Astrocyte of the spinal cord (primary cell): ENCODE data around the gene ASAP3.

ENCODE experiments used
- DNase-seq: peaks from one replicate; pipeline ENCODE4 v3.0.0; 2011; ENCODE audit warnings: low read depth, low spot score
- H3K4me3 ChIP-seq: 2 replicates; pipeline ENCODE4 v1.5.1; 2011; ENCODE audit warnings: low read depth, mild to moderate bottlenecking, low read length, moderate library complexity
- in situ Hi-C: cut with HindIII; loops from 2 replicates; pipeline ENCODE4 v1.10.0; 2017; ENCODE audit warnings: low sequenced_read_pairs
- TF ChIP-seq, protein P1 (sequence below): IDR thresholded peaks from 2 replicates; pipeline ENCODE4 v1.5.1; 2012; ENCODE audit warnings: low read depth, mild to moderate bottlenecking, low read length, inconsistent platforms

The ASAP3 gene

DNA sequence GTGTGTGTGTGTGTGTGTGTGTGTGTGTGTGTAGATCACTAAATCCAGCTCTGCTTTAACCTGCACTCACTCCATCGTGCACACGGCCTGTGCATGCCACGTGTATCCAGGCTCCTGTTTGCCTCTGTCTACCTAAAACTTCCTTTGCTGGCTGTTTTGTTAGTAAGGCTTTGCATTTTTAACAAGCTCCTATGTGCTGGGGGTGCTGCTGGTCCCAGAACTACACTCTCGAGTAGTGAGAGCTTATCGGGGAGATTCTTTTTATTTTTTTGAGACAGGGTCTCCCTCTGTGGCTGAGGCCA, 58.8 kb downstream of the ASAP3 start:
- TF ChIP-seq, protein P1, sequence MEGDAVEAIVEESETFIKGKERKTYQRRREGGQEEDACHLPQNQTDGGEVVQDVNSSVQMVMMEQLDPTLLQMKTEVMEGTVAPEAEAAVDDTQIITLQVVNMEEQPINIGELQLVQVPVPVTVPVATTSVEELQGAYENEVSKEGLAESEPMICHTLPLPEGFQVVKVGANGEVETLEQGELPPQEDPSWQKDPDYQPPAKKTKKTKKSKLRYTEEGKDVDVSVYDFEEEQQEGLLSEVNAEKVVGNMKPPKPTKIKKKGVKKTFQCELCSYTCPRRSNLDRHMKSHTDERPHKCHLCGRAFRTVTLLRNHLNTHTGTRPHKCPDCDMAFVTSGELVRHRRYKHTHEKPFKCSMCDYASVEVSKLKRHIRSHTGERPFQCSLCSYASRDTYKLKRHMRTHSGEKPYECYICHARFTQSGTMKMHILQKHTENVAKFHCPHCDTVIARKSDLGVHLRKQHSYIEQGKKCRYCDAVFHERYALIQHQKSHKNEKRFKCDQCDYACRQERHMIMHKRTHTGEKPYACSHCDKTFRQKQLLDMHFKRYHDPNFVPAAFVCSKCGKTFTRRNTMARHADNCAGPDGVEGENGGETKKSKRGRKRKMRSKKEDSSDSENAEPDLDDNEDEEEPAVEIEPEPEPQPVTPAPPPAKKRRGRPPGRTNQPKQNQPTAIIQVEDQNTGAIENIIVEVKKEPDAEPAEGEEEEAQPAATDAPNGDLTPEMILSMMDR = no peak
- H3K4me3 ChIP-seq = no peak overlapping the region
- DNase-seq = no peak
- in situ Hi-C loops = no loop called here

DNA sequence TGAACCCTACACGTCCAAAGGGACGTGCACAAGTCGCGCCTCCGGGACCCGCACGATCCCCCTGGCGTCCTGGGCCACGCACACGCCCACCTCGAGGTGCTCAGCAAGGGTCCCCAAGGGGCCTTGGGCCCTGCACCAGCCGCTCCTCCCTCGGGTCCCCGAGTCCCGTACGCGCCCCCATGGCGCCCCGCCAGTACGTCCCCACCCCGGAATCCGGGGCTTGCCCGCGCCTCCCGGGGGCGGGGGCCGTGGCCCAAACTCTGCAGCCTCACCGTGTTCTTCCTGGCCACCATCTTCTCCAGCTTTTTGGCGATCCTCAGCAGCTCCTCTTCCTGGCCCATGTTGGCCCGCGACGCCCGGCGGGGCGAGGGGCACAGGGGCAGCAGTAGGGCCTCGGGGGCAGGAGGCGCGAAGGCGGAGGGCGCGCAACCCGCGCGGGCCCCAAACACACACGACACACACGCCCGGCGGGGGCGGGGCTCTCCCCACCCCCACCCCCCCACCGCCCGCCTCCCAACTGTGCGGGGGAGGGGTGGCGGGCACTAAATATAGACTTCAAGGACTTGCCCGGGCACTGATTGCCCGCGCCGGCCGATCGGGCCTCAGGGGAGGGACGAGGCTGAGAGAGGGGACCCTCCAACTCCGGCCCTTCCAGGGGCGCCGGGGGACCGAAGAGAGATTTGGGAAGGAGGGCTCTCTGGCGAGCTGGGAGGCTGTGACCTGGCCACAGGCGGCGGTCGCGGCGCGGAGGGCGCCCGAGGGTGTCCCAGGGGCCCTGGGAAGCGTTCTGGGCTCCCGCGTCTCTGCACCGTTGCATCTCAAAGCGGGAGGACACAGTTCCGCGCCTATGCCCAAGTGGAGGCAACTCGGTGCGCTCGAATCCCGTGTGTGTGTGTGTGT, 59.4 kb downstream of the ASAP3 start, which contains the start of gene TCEA3:
Gene TCEA3, minus strand, starts transcription at position 456 of the 900 bp plus-strand sequence. Its CDS starts 115 bp downstream, at position 341.
- DNase-seq = no peak

DNA sequence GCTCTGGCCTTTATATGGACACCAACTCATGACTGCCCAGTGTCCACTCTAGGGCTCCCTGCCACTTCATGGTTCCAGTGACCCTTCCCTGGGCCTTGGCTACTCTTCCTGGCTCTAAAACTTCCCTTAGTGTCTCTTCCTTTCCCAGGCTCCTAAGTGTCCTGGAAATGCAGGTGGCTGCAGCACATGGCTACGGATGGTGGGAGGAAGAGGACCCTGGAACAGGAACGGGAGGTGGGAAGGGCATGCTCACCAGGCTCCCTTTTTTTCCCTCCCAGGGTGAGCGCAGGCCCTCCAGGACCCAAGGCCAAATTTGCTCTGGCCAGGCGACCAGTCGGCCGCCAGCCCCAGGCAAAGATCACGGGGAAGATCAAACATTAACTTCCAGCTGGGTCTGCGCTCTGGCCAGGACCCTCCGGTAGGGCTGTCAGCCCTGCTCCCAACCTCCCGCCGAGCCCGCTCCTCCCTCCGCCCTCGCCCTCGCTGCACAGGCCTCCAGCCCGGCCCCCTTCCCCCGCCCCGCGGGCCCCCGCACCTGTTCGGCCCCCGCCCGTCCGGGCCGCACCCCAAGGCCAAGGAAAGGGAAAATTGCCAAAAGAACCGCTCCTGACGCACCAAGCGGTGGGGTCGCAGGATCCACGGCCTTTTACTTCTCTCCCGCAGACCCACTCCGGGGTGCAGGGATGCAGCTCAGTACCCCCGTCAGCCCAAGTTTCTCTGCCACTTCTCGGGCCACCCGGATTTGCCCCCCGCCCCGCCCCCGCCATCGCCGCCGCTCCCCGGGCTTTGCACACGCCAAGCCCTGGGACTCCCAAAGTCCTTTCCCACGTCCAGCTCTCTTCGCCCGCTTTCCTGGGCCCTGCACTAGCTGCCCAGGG, 60.3 kb downstream of the ASAP3 start:
- in situ Hi-C loops = no loop called here
- H3K4me3 ChIP-seq = peak overlapping the region; percentile 28
- TF ChIP-seq, protein P1 = no peak
- DNase-seq = no peak

More for the DNA sequence above, 59.4 kb downstream of the ASAP3 start, which contains the start of gene TCEA3:
- H3K4me3 ChIP-seq = peak within 1 kb of the TSS; percentile 28
- in situ Hi-C loops = no loop called here
- TF ChIP-seq, protein P1 = no peak

DNA sequence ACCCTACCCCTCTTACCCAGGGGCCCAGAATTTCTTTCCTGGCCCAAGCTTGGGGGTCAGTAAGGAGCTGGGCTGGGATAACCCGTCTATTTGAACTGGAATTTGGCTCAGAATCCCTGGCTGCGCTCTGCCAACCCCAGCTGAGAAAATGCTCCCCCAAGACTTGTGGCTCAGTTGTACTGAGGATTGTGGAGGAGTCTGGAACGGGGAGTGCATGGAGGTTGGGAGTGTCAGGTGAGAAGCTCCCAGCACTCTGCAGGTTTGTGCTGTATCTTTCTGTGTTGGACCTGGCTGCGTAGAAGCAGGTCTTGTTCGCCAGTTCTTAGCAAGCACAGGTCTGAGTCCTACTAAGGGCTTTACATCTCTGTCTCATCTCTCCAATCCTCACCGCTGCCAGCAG, 61.0 kb downstream of the ASAP3 start:
- no peak overlapping the region for H3K4me3 ChIP-seq
- in situ Hi-C loops = no loop called here
- DNase-seq = no peak
- TF ChIP-seq, protein P1 = no peak

DNA sequence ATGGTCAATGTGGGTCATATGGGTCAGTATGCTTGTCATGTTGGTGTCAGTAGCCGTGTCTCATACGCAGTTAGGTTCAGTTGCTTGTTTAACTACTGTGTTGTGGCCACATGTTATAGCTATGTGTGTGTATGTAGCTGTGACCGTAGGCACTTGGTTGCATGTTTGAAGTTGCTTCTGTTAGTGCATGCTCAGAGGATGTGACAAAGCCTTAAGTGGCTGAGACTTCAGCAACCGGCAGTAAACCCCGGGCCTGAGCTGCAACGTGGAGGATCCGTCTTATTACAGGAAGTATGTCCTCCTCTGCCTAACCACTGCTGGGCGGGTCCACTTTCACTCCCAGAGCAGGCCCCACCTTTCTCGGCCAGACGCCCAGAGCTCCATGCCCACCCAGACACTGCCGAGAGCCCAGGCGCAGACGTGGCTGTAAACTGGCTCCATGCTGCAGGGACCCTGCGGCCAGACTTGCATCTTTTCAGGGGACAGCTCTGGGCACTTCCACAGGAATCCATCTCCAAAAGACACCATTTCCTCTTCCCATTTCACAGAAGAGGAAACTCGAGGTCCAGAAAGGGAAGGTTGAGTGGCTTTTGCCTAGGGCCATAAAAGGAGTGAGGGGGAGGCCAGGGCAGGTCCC, 61.6 kb downstream of the ASAP3 start:
- no peak overlapping the region for H3K4me3 ChIP-seq
- in situ Hi-C loops = no loop called here
- DNase-seq = peak; percentile 73
- TF ChIP-seq, protein P1 = no peak

DNA sequence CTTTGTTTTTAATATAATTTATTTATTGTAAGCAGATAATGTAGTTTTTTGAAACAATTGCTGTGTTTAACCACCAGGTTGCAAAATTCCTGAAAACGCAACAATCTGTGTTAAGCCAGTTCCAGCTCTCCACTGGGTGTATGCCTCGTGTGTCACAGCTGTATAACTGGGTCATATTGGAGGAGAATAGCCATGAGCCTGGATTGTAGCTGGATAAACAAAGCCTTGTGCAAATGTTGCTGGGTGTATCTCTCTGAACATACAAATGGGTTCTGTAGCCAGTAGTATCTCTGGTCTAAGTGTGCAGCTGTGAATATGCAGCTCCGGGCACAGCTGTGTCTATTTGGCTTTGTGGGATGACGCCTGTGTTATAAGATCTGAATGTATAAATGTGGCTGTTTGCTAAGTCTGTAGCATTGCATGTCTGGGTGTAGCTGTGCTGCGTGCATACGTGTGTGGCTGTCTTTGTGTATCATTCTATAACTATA, 62.2 kb downstream of the ASAP3 start:
- DNase-seq = peak; percentile 32
- no peak overlapping the region for H3K4me3 ChIP-seq
- in situ Hi-C loops = no loop called here
- TF ChIP-seq, protein P1 = no peak
